ENCODE measurements around the gene CERT1.

CERT1 gene

DNA sequence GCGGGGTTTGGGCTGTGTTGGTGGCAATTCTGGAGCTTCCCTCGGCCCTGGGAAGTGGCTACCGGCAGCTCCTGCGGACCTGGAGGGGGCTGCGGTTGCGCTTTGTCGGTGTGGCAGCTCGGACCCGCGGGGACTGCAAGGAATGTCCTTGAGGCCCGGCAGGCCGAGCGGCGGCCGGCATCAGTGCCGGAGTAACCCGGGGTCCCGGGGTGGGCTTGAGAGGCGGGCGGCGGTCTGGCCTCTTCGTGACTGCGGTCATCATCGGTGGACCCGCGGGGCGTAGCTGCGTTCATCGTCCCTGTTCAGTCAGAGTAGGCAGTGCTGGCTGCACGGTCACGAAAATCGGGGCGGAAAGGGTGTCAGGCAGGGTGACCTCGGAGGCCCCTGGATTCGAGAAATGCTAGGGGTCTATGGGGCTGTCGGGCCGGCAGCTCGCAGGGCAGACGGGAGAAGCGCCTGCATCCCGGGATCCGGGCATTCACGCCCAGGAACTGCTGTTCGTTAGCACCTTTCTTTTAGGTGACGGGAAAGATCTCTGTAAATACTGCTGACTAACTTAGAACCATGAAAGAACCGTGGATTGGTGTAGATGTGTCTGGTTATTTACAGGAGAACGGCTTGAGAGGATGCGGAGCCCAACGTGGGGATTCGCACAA lies 173.9 kb downstream of the CERT1 start:
- Histone ChIP-seq H4K20me1 (ENCODE audit: control insufficient read depth, insufficient read depth, low read depth, low read length) (peaks cover 37% of the 10 kb centered on the region), H3K4me2 (ENCODE audit: low read length) (peak overlapping the region; percentile 96), H3K9me2 (replicated peaks; ENCODE audit: control insufficient read depth, low read length) (no peaks in the 10 kb centered on the region), H3K9me3 (ENCODE audit: control insufficient read depth, insufficient read depth, low read length) (no peaks in the 10 kb centered on the region), H3K36me3 (ENCODE audit: control insufficient read depth, low read length) (peaks cover 51% of the 10 kb centered on the region), H3F3A (ENCODE audit: control insufficient read depth, insufficient read depth) (no peaks in the 10 kb centered on the region), H3K4me3 (ENCODE audit: low read length) (peak overlapping the region; percentile 89), H3K27me3 (ENCODE audit: control insufficient read depth, low read length) (no peaks in the 10 kb centered on the region), H3K79me2 (ENCODE audit: control insufficient read depth, low read length) (peaks cover 58% of the 10 kb centered on the region), H3K27ac (ENCODE audit: low read depth, low read length) (peak overlapping the region; percentile 74), H3K4me1 (ENCODE audit: control insufficient read depth, low read length) (peaks cover 39% of the 10 kb centered on the region)
- TF ChIP-seq, protein P1, sequence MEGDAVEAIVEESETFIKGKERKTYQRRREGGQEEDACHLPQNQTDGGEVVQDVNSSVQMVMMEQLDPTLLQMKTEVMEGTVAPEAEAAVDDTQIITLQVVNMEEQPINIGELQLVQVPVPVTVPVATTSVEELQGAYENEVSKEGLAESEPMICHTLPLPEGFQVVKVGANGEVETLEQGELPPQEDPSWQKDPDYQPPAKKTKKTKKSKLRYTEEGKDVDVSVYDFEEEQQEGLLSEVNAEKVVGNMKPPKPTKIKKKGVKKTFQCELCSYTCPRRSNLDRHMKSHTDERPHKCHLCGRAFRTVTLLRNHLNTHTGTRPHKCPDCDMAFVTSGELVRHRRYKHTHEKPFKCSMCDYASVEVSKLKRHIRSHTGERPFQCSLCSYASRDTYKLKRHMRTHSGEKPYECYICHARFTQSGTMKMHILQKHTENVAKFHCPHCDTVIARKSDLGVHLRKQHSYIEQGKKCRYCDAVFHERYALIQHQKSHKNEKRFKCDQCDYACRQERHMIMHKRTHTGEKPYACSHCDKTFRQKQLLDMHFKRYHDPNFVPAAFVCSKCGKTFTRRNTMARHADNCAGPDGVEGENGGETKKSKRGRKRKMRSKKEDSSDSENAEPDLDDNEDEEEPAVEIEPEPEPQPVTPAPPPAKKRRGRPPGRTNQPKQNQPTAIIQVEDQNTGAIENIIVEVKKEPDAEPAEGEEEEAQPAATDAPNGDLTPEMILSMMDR (IDR thresholded peaks at IDR 0.05; ENCODE audit: low read depth, low read length, poor library complexity, severe bottlenecking), result no peak
- TF ChIP-seq EZH2phosphoT487 (IDR thresholded peaks at IDR 0.05; ENCODE audit: borderline replicate concordance, low read length), result no peak

DNA sequence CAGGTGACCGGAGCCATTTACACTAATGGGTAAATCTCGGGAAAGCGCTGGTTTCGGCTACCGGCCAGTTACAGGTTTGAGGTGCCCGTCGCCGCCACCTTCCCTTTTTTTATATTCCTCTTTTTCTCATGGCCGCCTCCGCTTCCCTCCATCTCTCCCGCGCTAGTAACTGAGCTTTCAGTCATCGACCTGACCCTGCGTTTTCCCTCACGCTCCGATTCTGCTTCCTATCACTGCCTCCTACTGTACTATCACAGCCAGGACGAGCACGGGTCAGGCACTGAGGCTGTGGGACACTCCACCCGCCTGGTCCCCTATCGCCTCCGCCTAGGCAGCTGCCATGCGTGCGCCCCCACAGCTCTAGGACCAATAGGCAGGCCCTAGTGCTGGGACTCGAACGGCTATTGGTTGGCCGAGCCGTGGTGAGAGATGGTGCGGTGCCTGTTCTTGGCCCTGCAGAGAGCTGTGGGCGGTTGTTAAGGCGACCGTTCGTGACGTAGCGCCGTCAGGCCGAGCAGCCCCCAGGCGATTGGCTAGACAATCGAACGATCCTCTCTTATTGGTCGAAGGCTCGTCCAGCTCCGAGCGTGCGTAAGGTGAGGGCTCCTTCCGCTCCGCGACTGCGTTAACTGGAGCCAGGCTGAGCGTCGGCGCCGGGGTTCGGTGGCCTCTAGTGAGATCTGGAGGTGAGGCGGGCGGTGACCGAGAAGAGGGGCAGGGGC lies 174.7 kb downstream of the CERT1 start, which contains the start of gene HMGCR:
Gene HMGCR, plus strand, starts transcription at position 606 of the 722 bp plus-strand sequence. CDS start 5,386 bp downstream, outside the sequence.
- no peaks in the 10 kb centered on the region for H3F3A ChIP-seq (ENCODE audit: control insufficient read depth, insufficient read depth)
- peak within 1 kb of the TSS; percentile 96 for H3K4me2 ChIP-seq (ENCODE audit: low read length)
- H3K27me3 ChIP-seq (ENCODE audit: control insufficient read depth, low read length), result no peaks in the 10 kb centered on the region
- TF ChIP-seq EZH2phosphoT487 (IDR thresholded peaks at IDR 0.05; ENCODE audit: borderline replicate concordance, low read length), result no peak
- TF ChIP-seq, protein P1 (IDR thresholded peaks at IDR 0.05; ENCODE audit: low read depth, low read length, poor library complexity, severe bottlenecking), result peak; percentile 48
- no peaks in the 10 kb centered on the region for H3K9me2 ChIP-seq (replicated peaks; ENCODE audit: control insufficient read depth, low read length)
- H3K79me2 ChIP-seq (ENCODE audit: control insufficient read depth, low read length), result peaks cover 51% of the 10 kb centered on the region
- H3K36me3 ChIP-seq (ENCODE audit: control insufficient read depth, low read length), result peaks cover 43% of the 10 kb centered on the region
- peaks cover 39% of the 10 kb centered on the region for H3K4me1 ChIP-seq (ENCODE audit: control insufficient read depth, low read length)
- peak within 1 kb of the TSS; percentile 85 for H3K27ac ChIP-seq (ENCODE audit: low read depth, low read length)
- H3K4me3 ChIP-seq (ENCODE audit: low read length), result peak within 1 kb of the TSS; percentile 89
- peaks cover 31% of the 10 kb centered on the region for H4K20me1 ChIP-seq (ENCODE audit: control insufficient read depth, insufficient read depth, low read depth, low read length)
- no peaks in the 10 kb centered on the region for H3K9me3 ChIP-seq (ENCODE audit: control insufficient read depth, insufficient read depth, low read length)

DNA sequence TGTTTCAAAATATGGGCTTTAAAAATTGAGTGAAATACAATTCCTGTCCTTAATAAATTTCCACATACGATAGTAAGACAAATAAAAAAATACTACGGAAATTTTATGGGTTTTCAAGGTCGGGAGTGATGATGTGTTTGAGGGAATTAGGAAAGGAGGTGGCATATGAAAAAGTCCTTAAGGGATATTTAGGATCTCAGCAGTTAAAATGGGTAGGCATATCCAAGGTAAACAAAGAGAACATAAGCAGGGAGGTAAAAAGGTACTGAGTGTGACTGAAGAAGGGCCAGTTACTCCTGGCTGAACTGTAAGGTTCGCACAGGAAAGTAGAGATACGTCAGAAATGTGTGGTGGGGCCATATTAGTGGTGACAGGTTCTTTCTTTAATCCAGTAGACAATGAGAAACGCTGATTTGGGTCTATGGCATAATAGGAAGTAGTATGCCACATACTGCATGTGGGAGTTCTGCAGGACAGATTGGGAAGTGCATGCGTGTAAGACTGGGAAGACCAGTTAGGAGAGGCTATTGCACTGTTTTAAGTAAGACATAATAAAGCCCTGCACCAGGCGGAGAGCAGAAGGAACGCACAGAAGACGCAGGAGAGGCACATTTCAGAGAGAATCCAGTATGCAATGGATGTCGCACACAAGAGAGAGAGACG lies 175.3 kb downstream of the CERT1 start:
- Histone ChIP-seq H3K27me3 (ENCODE audit: control insufficient read depth, low read length) (no peaks in the 10 kb centered on the region), H3K36me3 (ENCODE audit: control insufficient read depth, low read length) (peaks cover 37% of the 10 kb centered on the region), H4K20me1 (ENCODE audit: control insufficient read depth, insufficient read depth, low read depth, low read length) (peaks cover 24% of the 10 kb centered on the region), H3K4me3 (ENCODE audit: low read length) (peak overlapping the region; percentile 75), H3K27ac (ENCODE audit: low read depth, low read length) (peak overlapping the region; percentile 85), H3K4me1 (ENCODE audit: control insufficient read depth, low read length) (peaks cover 38% of the 10 kb centered on the region), H3K9me2 (replicated peaks; ENCODE audit: control insufficient read depth, low read length) (no peaks in the 10 kb centered on the region), H3F3A (ENCODE audit: control insufficient read depth, insufficient read depth) (no peaks in the 10 kb centered on the region), H3K9me3 (ENCODE audit: control insufficient read depth, insufficient read depth, low read length) (no peaks in the 10 kb centered on the region), H3K4me2 (ENCODE audit: low read length) (peak overlapping the region; percentile 82), H3K79me2 (ENCODE audit: control insufficient read depth, low read length) (peaks cover 44% of the 10 kb centered on the region)
- no peak for TF ChIP-seq EZH2phosphoT487 (IDR thresholded peaks at IDR 0.05; ENCODE audit: borderline replicate concordance, low read length)
- TF ChIP-seq, protein P1 (IDR thresholded peaks at IDR 0.05; ENCODE audit: low read depth, low read length, poor library complexity, severe bottlenecking), result no peak
